ENCODE results near the gene METTL14. TPM values are rescaled to one million over a fixed set of nuclear protein-coding genes. Genes with fewer than 3 reads are reported as not detected.

The METTL14 gene
- total RNA-seq, 2 experiments from 2014 or later: 39.3 to 46.1 TPM

DNA sequence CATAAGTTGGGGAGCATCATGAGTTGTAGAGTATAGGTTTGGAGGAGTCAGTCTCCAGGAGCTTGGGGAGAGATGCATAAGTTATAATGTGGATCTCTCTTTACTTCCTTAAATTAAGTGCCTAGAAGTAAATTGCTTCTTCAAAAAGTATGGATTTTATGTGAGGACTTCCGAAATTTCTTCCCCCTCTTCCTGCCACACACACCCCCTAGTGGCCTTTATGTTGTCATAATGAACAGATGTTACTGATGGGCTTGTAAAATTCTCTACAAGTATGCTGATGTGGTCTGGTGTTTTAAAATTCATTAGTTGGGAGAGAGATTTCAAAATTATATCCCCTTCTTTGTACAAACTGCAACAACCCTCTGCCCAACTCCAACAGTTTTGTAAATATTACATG is 2.3 kb upstream of the METTL14 start:
- ChIA-PET POLR2A (no interaction called here), CTCF (interaction anchor here (2.3 kb wide), 1 partner anchor 11 kb away, joined by 6 read pairs; no protein-coding TSS in a partner anchor)
- DNase-seq: no peak
- peaks cover 3% of the 10 kb centered on the region for H3K36me3 Mint-ChIP-seq (ENCODE audit: low read depth)
- H3K4me3 Mint-ChIP-seq: no peak overlapping the region
- no peaks in the 10 kb centered on the region for H3K9me3 Mint-ChIP-seq
- no peaks in the 10 kb centered on the region for H3K27me3 Mint-ChIP-seq
- no peak for ATAC-seq
- TF ChIP-seq, protein P1, sequence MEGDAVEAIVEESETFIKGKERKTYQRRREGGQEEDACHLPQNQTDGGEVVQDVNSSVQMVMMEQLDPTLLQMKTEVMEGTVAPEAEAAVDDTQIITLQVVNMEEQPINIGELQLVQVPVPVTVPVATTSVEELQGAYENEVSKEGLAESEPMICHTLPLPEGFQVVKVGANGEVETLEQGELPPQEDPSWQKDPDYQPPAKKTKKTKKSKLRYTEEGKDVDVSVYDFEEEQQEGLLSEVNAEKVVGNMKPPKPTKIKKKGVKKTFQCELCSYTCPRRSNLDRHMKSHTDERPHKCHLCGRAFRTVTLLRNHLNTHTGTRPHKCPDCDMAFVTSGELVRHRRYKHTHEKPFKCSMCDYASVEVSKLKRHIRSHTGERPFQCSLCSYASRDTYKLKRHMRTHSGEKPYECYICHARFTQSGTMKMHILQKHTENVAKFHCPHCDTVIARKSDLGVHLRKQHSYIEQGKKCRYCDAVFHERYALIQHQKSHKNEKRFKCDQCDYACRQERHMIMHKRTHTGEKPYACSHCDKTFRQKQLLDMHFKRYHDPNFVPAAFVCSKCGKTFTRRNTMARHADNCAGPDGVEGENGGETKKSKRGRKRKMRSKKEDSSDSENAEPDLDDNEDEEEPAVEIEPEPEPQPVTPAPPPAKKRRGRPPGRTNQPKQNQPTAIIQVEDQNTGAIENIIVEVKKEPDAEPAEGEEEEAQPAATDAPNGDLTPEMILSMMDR (IDR thresholded peaks at IDR 0.05): no peak
- intact Hi-C loops (cut with micrococcal nuclease): no loop called here
- H3K4me1 Mint-ChIP-seq (ENCODE audit: low read depth): peaks cover 24% of the 10 kb centered on the region
- H3K27ac Mint-ChIP-seq: no peak overlapping the region

DNA sequence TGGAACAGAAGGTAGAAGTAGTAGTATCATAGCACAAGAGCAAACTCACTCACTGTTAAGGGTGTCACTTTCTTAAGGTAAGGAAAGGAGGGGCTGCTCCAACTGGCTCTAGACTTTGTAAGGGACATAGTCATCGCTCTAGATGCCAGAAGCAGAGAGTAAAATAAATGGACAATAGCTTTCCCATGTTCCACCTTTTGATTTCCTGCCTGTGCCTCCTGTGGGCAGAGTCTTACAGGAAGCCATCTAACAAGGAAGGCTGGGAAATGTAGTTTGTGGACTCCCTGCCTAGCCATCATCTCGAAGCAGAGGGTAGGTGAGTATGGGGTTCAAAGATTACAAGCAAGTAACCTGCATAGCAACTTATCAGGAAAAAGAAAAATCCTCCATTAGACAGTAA is 1.7 kb upstream of the METTL14 start:
- H3K36me3 Mint-ChIP-seq (ENCODE audit: low read depth): peaks cover 3% of the 10 kb centered on the region
- H3K4me1 Mint-ChIP-seq (ENCODE audit: low read depth): peaks cover 24% of the 10 kb centered on the region
- POLR2A ChIA-PET: no interaction called here
- TF ChIP-seq, protein P1 (IDR thresholded peaks at IDR 0.05): no peak
- DNase-seq (no peak), ATAC-seq (no peak)
- CTCF ChIA-PET: interaction anchor here (2.3 kb wide), 1 partner anchor 10 kb away, joined by 6 read pairs; no protein-coding TSS in a partner anchor
- no peaks in the 10 kb centered on the region for H3K9me3 Mint-ChIP-seq
- no peak overlapping the region for H3K27ac Mint-ChIP-seq
- H3K27me3 Mint-ChIP-seq: no peaks in the 10 kb centered on the region
- intact Hi-C loops (cut with micrococcal nuclease): no loop called here
- no peak overlapping the region for H3K4me3 Mint-ChIP-seq

DNA sequence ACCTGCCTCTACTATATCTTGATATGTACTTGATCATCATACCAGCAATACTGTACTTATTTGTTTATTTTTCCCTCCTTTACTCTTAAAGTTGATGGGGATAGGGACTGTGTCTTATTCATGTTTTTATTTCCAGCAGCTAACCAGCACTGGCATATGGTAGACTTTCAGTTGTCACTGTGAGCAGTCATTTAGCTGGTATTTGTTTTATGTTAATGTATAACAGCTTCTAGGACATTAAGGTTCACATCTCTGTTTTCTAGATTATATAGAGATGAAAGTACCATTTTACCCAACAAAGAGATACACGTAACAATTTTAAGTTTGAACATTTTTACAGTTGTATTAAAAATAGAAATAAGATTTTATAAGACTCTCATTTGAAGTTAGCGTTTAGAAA is 17.9 kb downstream of the METTL14 start:
- H3K36me3 Mint-ChIP-seq (ENCODE audit: low read depth): peaks cover 40% of the 10 kb centered on the region
- no peaks in the 10 kb centered on the region for H3K9me3 Mint-ChIP-seq
- ATAC-seq (no peak), DNase-seq (no peak)
- H3K27me3 Mint-ChIP-seq: no peaks in the 10 kb centered on the region
- no peaks in the 10 kb centered on the region for H3K4me1 Mint-ChIP-seq (ENCODE audit: low read depth)
- intact Hi-C loops (cut with micrococcal nuclease): no loop called here
- POLR2A ChIA-PET: no interaction called here
- H3K27ac Mint-ChIP-seq: no peak overlapping the region
- CTCF ChIA-PET: interaction anchor here (0.7 kb wide), 1 partner anchor 170 kb away, joined by 3 read pairs; no protein-coding TSS in a partner anchor
- TF ChIP-seq, protein P1 (IDR thresholded peaks at IDR 0.05): no peak
- no peak overlapping the region for H3K4me3 Mint-ChIP-seq

DNA sequence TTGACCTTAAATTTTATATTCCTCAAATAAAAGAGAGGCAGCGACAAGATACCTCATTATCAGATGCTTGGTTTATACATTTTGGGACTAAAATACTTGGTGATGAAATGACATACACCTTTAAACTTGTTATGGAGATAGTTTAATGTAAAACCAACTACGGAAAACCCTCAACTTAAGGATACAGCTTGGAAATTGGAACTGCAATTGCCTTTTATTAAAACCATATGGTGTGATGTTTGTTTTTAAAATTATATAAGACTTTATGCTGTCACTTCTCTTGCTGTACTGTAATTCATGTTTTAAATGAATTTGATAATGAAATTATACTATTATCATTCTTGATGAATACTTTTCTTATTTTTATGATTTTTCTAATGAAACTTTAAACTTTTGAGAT is 25.9 kb downstream of the METTL14 start:
- ATAC-seq (no peak), DNase-seq (no peak)
- ChIA-PET CTCF (interaction anchor here (1.2 kb wide), 1 partner anchor 35 kb away, joined by 3 read pairs; no protein-coding TSS in a partner anchor), POLR2A (no interaction called here)
- H3K9me3 Mint-ChIP-seq: no peaks in the 10 kb centered on the region
- intact Hi-C loops (cut with micrococcal nuclease): no loop called here
- no peak overlapping the region for H3K27ac Mint-ChIP-seq
- TF ChIP-seq, protein P1 (IDR thresholded peaks at IDR 0.05): no peak
- H3K36me3 Mint-ChIP-seq (ENCODE audit: low read depth): peaks cover 21% of the 10 kb centered on the region
- no peaks in the 10 kb centered on the region for H3K27me3 Mint-ChIP-seq
- no peak overlapping the region for H3K4me3 Mint-ChIP-seq
- H3K4me1 Mint-ChIP-seq (ENCODE audit: low read depth): peaks cover 12% of the 10 kb centered on the region

DNA sequence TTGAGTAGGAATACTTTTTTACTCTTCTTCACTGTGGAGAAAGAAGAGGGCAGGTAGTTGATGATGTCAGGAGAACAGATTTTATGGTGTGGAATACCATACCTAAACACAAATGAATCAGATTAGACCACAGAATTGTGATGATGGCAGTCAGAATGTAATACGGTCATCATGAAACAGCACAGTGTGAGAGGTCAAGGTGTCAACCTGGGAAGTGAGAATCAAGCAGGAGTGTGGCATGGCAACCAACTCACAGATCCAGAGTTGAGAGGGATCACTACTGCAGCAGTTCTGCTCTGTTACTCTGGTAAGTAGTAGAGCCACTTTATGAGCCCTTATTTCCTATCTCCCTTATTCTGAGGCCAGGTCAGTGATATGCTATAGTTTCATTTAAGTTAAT is 27.7 kb downstream of the METTL14 start:
- DNase-seq (no peak), ATAC-seq (peak; percentile 47)
- TF ChIP-seq, protein P1 (IDR thresholded peaks at IDR 0.05): no peak
- intact Hi-C loops (cut with micrococcal nuclease): no loop called here
- peaks cover 12% of the 10 kb centered on the region for H3K4me1 Mint-ChIP-seq (ENCODE audit: low read depth)
- ChIA-PET CTCF (no interaction called here), POLR2A (no interaction called here)
- no peaks in the 10 kb centered on the region for H3K27me3 Mint-ChIP-seq
- peak overlapping the region; percentile 5 for H3K27ac Mint-ChIP-seq
- H3K9me3 Mint-ChIP-seq: no peaks in the 10 kb centered on the region
- peaks cover 14% of the 10 kb centered on the region for H3K36me3 Mint-ChIP-seq (ENCODE audit: low read depth)
- H3K4me3 Mint-ChIP-seq: no peak overlapping the region
